ENCODE measurements around the gene ZNF688. TPM values are rescaled to one million over a fixed set of nuclear protein-coding genes. Genes with fewer than 3 reads are reported as not detected.
A peak's percentile ranks its signal among the peaks of the same experiment; 100 is the strongest.

ZNF688 gene
- total and polyA plus RNA-seq, 2 of the 8 experiments (the other 6 are each of a cell fraction or from before 2014, with no cell fraction given) = 2.7 to 3.5 TPM

- TF ChIP-seq EP300 (IDR thresholded peaks at IDR 0.05; ENCODE audit: borderline replicate concordance in 1 of 2, low read depth in 2 of 2, low read length in 2 of 2) = no peak
- TF ChIP-seq HDAC6 (IDR thresholded peaks at IDR 0.05; ENCODE audit: low read depth, low read length) = no peak
- peak; percentile 99 to 100 (median 100) for TF ChIP-seq CTCF (IDR thresholded peaks at IDR 0.05; ENCODE audit: control extremely low read depth in 1 of 3, insufficient read depth in 1 of 3, low read depth in 1 of 3, low read length in 3 of 3)
- TF ChIP-seq TAF1 (IDR thresholded peaks at IDR 0.05; ENCODE audit: low read depth, low read length) = no peak
- TF ChIP-seq SAP30 (IDR thresholded peaks at IDR 0.05; ENCODE audit: insufficient read depth, insufficient replicate concordance, low read length) = no peak
- 0 out of 2 replicates have a peak, but pooled peaks have one; percentile 10 for TF ChIP-seq SP1 (IDR thresholded peaks at IDR 0.05; ENCODE audit: low read depth, low read length)
- TF ChIP-seq EZH2 (IDR thresholded peaks at IDR 0.05; ENCODE audit: low read depth, low read length, severe bottlenecking) = no peak
- TF ChIP-seq YY1 (IDR thresholded peaks at IDR 0.05; ENCODE audit: low read depth, low read length) = peak; percentile 73
- no peak for TF ChIP-seq SP2 (IDR thresholded peaks at IDR 0.05; ENCODE audit: low read length)
- peak; percentile 63; the same call in 1 of the 2 replicates for TF ChIP-seq CHD2 (IDR thresholded peaks at IDR 0.05; ENCODE audit: low read length)
These were observed 44.0 kb upstream of the ZNF688 start (continued) for GRCh38 chr16:30615358-30616091.

Measured in H1 (cell line).